WTC11 (cell line): ENCODE measurements around the gene SOCS6. TPM values are rescaled to one million over a fixed set of nuclear protein-coding genes. Genes with fewer than 3 reads are reported as not detected.

Experiments used
- ATAC-seq: fragments of 200-7000 bp; cut with Tn5 transposase; 2 replicates; pipeline ENCODE4 v1.10.0; 2021; ENCODE audit warnings: mild to moderate bottlenecking, moderate library complexity
- CTCF ChIA-PET: fragments of 300-600 bp; sonication (Branson Sonifier 250); formaldehyde crosslinking; loops from one replicate; lab custom pipeline; 2021; ENCODE audit warnings: antibody characterized with exemption; lab: Charles Lee
- POLR2A ChIA-PET: fragments of 350-600 bp; sonication (Branson Sonifier 250); formaldehyde crosslinking; loops from one replicate; lab custom pipeline; 2021; ENCODE audit warnings: antibody characterized with exemption; lab: Charles Lee
- DNase-seq: peaks from one replicate; pipeline ENCODE4 v3.0.0; 2021; ENCODE audit warnings: low spot score
- H3K27ac Mint-ChIP-seq: 2 replicates; pipeline ENCODE4 v1.8.0; 2021; ENCODE audit warnings: mixed read lengths
- H3K27me3 Mint-ChIP-seq: 2 replicates; pipeline ENCODE4 v1.8.0; 2021; ENCODE audit warnings: low read depth, mild to moderate bottlenecking, moderate library complexity, mixed read lengths
- H3K36me3 Mint-ChIP-seq: 2 replicates; pipeline ENCODE4 v1.8.0; 2021; ENCODE audit warnings: mixed read lengths
- H3K4me1 Mint-ChIP-seq: 2 replicates; pipeline ENCODE4 v1.8.0; 2022; ENCODE audit warnings: mixed read lengths
- H3K4me3 Mint-ChIP-seq: 2 replicates; pipeline ENCODE4 v1.8.0; 2021; ENCODE audit warnings: mild to moderate bottlenecking, moderate library complexity, mixed read lengths
- H3K9me3 Mint-ChIP-seq: 2 replicates; pipeline ENCODE4 v1.8.0; 2021; ENCODE audit warnings: mixed read lengths
- AR ChIP-seq: fragments of 250-450 bp; sonication (Bioruptor Pico); IDR thresholded peaks from 2 replicates; pipeline ENCODE4 v1.9.0; 2021; ENCODE audit warnings: mild to moderate bottlenecking
- ATF1 ChIP-seq: sonication (generic); formaldehyde crosslinking; IDR thresholded peaks from 2 replicates; pipeline ENCODE4 v1.8.1; 2023; ENCODE audit warnings: mild to moderate bottlenecking, moderate library complexity, missing genetic modification reagents
- E2F5 ChIP-seq: sonication (generic); formaldehyde crosslinking; IDR thresholded peaks from 2 replicates; pipeline ENCODE4 v1.8.1; 2022; ENCODE audit warnings: mild to moderate bottlenecking, moderate library complexity, missing genetic modification reagents
- EMX1 ChIP-seq: fragments of 250-450 bp; sonication (Bioruptor Pico); IDR thresholded peaks from 2 replicates; pipeline ENCODE4 v1.8.0; 2021; ENCODE audit warnings: mild to moderate bottlenecking
- ETV6 ChIP-seq: sonication (generic); formaldehyde crosslinking; IDR thresholded peaks from 2 replicates; pipeline ENCODE4 v1.8.1; 2022; ENCODE audit warnings: mild to moderate bottlenecking, missing genetic modification reagents
- FOXP1 ChIP-seq: sonication (generic); formaldehyde crosslinking; IDR thresholded peaks from 2 replicates; pipeline ENCODE4 v1.8.0; 2022; ENCODE audit warnings: missing genetic modification reagents, mild to moderate bottlenecking, moderate library complexity, borderline replicate concordance
- KAT7 ChIP-seq: sonication (generic); formaldehyde crosslinking; IDR thresholded peaks from 2 replicates; pipeline ENCODE4 v1.8.1; 2023; ENCODE audit warnings: missing genetic modification reagents, mild to moderate bottlenecking, borderline replicate concordance
- PRDM15 ChIP-seq: sonication (generic); formaldehyde crosslinking; IDR thresholded peaks from 2 replicates; pipeline ENCODE4 v1.8.0; 2022; ENCODE audit warnings: missing genetic modification reagents
- SMAD3 ChIP-seq: sonication (generic); formaldehyde crosslinking; IDR thresholded peaks from 2 replicates; pipeline ENCODE4 v1.8.0; 2022; ENCODE audit warnings: missing genetic modification reagents, mild to moderate bottlenecking, borderline replicate concordance
- TEAD1 ChIP-seq: sonication (generic); formaldehyde crosslinking; IDR thresholded peaks from 2 replicates; pipeline ENCODE4 v1.8.0; 2022; ENCODE audit warnings: mild to moderate bottlenecking, missing genetic modification reagents
- TP53 ChIP-seq: sonication (generic); formaldehyde crosslinking; IDR thresholded peaks from 2 replicates; pipeline ENCODE4 v1.8.1; 2023; ENCODE audit warnings: mild to moderate bottlenecking, missing genetic modification reagents
- ZBTB21 ChIP-seq: sonication (generic); formaldehyde crosslinking; IDR thresholded peaks from 2 replicates; pipeline ENCODE4 v1.8.1; 2023; ENCODE audit warnings: mild to moderate bottlenecking, missing genetic modification reagents, borderline replicate concordance
- ZNF138 ChIP-seq: sonication (generic); formaldehyde crosslinking; conservative IDR thresholded peaks from 2 replicates; pipeline ENCODE4 v1.8.1; 2022; ENCODE audit warnings: mild to moderate bottlenecking, moderate library complexity, missing genetic modification reagents
- ZNF219 ChIP-seq: sonication (generic); formaldehyde crosslinking; IDR thresholded peaks from 2 replicates; pipeline ENCODE4 v1.8.0; 2023; ENCODE audit warnings: missing genetic modification reagents, mild to moderate bottlenecking, borderline replicate concordance
- ZNF263 ChIP-seq: sonication (generic); formaldehyde crosslinking; IDR thresholded peaks from 2 replicates; pipeline ENCODE4 v1.8.1; 2022; ENCODE audit warnings: low read depth, mild to moderate bottlenecking, moderate library complexity, missing genetic modification reagents
- ZNF317 ChIP-seq: sonication (generic); formaldehyde crosslinking; IDR thresholded peaks from 2 replicates; pipeline ENCODE4 v1.8.1; 2023; ENCODE audit warnings: low read depth, mild to moderate bottlenecking, moderate library complexity, missing genetic modification reagents, borderline replicate concordance
- ZNF396 ChIP-seq: fragments of 250-450 bp; sonication (Bioruptor Pico); IDR thresholded peaks from 2 replicates; pipeline ENCODE4 v1.8.0; 2021; ENCODE audit warnings: mild to moderate bottlenecking, moderate library complexity, borderline replicate concordance
- ZNF423 ChIP-seq: fragments of 250-450 bp; sonication (Bioruptor Pico); IDR thresholded peaks from 2 replicates; pipeline ENCODE4 v2.1.2; 2022; ENCODE audit warnings: mild to moderate bottlenecking, moderate library complexity
- total RNA-seq: library from RNA; stranded (reverse); gene quantifications from 3 replicates; pipeline ENCODE4 v1.2.3, GENCODE V29; 2021
- TF ChIP-seq, protein P1 (sequence below): sonication (generic); formaldehyde crosslinking; IDR thresholded peaks from 2 replicates; pipeline ENCODE4 v1.8.1; 2023; ENCODE audit warnings: mild to moderate bottlenecking, missing genetic modification reagents, moderate library complexity

SOCS6 gene
- total RNA-seq, 1 experiment from 2014 or later = 16.5 TPM

GRCh38 chr18:70288171-70288850 lies 534 bp upstream of the SOCS6 start:
- peak overlapping the region; percentile 59 for H3K4me3 Mint-ChIP-seq
- POLR2A ChIA-PET = no interaction called here
- peaks cover 31% of the 10 kb centered on the region for H3K4me1 Mint-ChIP-seq
- DNase-seq (peak; percentile 48), ATAC-seq (peak; percentile 59)
- TF ChIP-seq SMAD3 (no peak), PRDM15 (CRISPR knock-in tag) (peak; percentile 42; the same call in 1 of the 2 replicates), ETV6 (CRISPR knock-in tag) (no peak), ZNF423 (CRISPR knock-in tag) (peak; percentile 56), ZNF396 (no peak)
- TF ChIP-seq, protein P1, sequence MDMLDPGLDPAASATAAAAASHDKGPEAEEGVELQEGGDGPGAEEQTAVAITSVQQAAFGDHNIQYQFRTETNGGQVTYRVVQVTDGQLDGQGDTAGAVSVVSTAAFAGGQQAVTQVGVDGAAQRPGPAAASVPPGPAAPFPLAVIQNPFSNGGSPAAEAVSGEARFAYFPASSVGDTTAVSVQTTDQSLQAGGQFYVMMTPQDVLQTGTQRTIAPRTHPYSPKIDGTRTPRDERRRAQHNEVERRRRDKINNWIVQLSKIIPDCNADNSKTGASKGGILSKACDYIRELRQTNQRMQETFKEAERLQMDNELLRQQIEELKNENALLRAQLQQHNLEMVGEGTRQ (CRISPR knock-in tag) = no peak
- TF ChIP-seq, all 79 proteins: peak for 2
- CTCF ChIA-PET = no interaction called here
- no peaks in the 10 kb centered on the region for H3K36me3 Mint-ChIP-seq
- peaks cover 2% of the 10 kb centered on the region for H3K27me3 Mint-ChIP-seq
- H3K9me3 Mint-ChIP-seq = no peaks in the 10 kb centered on the region
- no peak overlapping the region for H3K27ac Mint-ChIP-seq

DNA sequence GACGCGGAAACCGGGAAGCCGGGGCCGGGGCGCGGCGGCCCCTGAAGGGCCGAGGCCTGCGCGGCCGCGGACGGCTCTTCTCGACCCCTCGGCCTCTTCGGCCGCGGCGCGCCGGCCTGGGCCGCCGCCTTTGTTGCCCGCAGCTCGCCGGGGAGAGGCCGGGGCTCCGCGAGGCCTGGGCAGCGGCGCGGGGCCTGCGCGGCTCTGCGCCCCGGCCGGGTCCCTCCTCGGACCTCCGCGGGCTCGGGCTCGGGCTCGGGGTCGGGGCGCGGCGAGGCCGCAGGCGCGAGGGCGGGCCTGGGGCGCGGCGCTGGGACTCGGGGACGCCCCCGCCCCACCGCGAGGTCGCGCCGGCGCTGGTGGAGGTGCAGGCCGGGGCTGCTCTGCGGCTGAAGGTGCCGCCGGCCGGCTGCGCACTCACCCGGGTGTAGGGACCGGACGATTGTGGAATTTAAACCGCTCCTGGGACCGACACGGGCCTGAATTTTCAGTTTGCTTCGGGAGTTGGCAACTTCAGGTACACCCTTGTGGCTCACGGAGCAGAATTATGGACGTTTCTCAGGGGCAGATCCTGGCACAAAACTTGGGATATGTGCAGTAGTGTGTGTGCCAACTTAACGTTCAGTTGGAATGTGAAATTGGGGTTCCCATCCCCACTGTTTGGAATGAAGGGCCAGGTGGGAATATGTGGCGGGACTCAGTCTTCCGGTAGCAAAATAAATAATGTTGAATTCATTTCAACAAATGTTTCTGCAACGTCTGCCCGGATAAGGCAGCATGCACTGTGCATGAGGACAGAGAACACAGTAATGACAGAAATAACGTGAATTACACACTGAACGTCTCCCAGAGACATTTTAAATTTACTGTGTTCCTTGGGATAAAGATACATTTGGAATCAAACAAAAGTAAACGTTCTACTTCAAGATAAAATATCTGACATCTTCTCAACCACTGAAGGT lies 787 bp downstream of the SOCS6 start:
- Mint-ChIP-seq H3K4me3 (peak overlapping the region; percentile 91), H3K27ac (peak overlapping the region; percentile 95), H3K27me3 (peaks cover 2% of the 10 kb centered on the region), H3K4me1 (peaks cover 37% of the 10 kb centered on the region), H3K36me3 (no peaks in the 10 kb centered on the region), H3K9me3 (no peaks in the 10 kb centered on the region)
- ChIA-PET CTCF (no interaction called here), POLR2A (no interaction called here)
- peak; percentile 60 for DNase-seq
- no peak for TF ChIP-seq ZBTB21 (CRISPR knock-in tag)
- TF ChIP-seq TEAD1 = no peak
- peak; percentile 47; the same call in 1 of the 2 replicates for TF ChIP-seq FOXP1
- ATAC-seq = peak; percentile 51

DNA sequence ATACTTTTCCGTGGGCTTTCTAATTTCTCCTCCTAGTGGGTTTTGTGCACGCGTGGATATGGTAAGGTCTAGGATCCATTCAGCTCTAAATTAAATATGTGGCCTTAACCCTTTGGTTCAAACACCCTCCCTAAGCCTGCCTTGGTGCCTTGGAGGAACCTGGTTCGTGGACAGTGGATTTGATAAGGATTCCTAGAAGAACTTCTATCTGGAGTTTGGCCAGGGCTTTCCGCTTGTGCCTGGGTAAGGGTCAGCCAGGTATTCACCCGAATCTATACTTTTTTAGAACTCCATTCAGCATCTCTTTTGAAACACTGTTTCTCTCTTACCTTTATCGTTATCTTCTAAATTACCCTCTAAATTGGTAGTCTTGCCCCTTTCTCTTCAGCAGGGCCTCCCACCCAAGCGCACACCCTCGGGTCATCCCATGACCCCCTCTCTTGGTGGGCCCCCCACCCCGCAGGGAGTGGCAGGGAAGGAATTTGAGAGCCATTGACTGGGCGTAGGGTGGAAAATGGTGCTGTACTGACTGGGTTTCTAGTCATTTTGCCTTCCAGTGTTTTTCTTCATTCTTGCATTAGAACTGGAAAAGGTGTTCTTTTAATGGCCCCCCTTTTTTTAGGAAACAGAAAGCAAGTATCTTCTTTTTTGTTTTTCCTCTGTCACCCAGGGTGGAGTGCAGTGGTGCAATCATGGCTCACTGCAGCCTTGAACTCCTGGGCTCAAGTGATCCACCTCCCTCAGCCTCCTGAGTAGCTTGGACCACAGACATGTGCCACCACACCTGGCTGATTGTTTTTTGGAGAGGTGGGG lies 1.8 kb downstream of the SOCS6 start:
- H3K27ac Mint-ChIP-seq = no peak overlapping the region
- ChIA-PET POLR2A (no interaction called here), CTCF (no interaction called here)
- no peak for TF ChIP-seq ATF1 (CRISPR knock-in tag)
- TF ChIP-seq ZNF317 (CRISPR knock-in tag) = no peak
- no peak for TF ChIP-seq KAT7
- no peak for TF ChIP-seq ZNF219 (CRISPR knock-in tag)
- TF ChIP-seq AR = no peak
- no peak for TF ChIP-seq ZNF138 (CRISPR knock-in tag)
- no peak for TF ChIP-seq E2F5 (CRISPR knock-in tag)
- no peak for TF ChIP-seq TP53
- no peak for TF ChIP-seq ZNF263 (CRISPR knock-in tag)
- TF ChIP-seq EMX1 (CRISPR knock-in tag) = no peak
- peaks cover 44% of the 10 kb centered on the region for H3K4me1 Mint-ChIP-seq
- DNase-seq = no peak
- H3K27me3 Mint-ChIP-seq = peaks cover 2% of the 10 kb centered on the region; the same call in 1 of the 2 replicates
- no peak for ATAC-seq
- H3K9me3 Mint-ChIP-seq = no peaks in the 10 kb centered on the region
- peak overlapping the region; percentile 91 for H3K4me3 Mint-ChIP-seq
- no peaks in the 10 kb centered on the region for H3K36me3 Mint-ChIP-seq
